Sciatic nerve (tissue), 1 donor: ENCODE data around the gene LAGE3. TPM values are rescaled to one million over a fixed set of nuclear protein-coding genes. Genes with fewer than 3 reads are reported as not detected.

Experiments used
- microRNA-seq: library from miRNA; unstranded; fragments of <30 nt; microRNA quantifications from one replicate; pipeline ENCODE4 v1.2.0, GENCODE V29; 2020
- total RNA-seq: library from RNA; stranded (reverse); fragmentation: NEBNext Ultra II Directional; extraction: Animal tissue kit (Norgen Biotek cat#: 25700); gene quantifications from one replicate; pipeline ENCODE4 v1.2.1, GENCODE V29; 2021
- donor health status: DM: no; HTN: no; CAD: no.

The LAGE3 gene
- total RNA-seq, 1 donor from 2014 or later: 10.6 TPM

Small RNAs within 50 kb of the gene (microRNA-seq; reads per million reads assigned to microRNA genes)
- not detected for gene MIR6858

Other genes with a start within 250 kb of the LAGE3 start
- gene OPN1MW3, start 221.7 kb downstream of the LAGE3 start, total RNA-seq: not detected
- gene TEX28, start 184.2 kb downstream of the LAGE3 start, total RNA-seq: not detected
- 0.18 TPM for gene TKTL1, start 183.5 kb downstream of the LAGE3 start, total RNA-seq
- gene FLNA, start 104.6 kb downstream of the LAGE3 start, total RNA-seq: 1,228 TPM
- gene EMD, start 100.0 kb downstream of the LAGE3 start, total RNA-seq: 61.5 TPM
- 2,095 TPM for gene RPL10, start 80.9 kb downstream of the LAGE3 start, total RNA-seq
- 18.4 TPM for gene DNASE1L1, start 70.0 kb downstream of the LAGE3 start, total RNA-seq
- gene TAFAZZIN, start 67.7 kb downstream of the LAGE3 start, total RNA-seq: 56.7 TPM
- gene ATP6AP1, start 50.6 kb downstream of the LAGE3 start, total RNA-seq: 59.1 TPM
- gene GDI1, start 42.1 kb downstream of the LAGE3 start, total RNA-seq: 177 TPM
- gene FAM50A, start 35.1 kb downstream of the LAGE3 start, total RNA-seq: 51.1 TPM
- 73.0 TPM for gene PLXNA3, start 21.0 kb downstream of the LAGE3 start, total RNA-seq
- gene UBL4A, start 7.3 kb upstream of the LAGE3 start, total RNA-seq: 29.4 TPM
- 17.7 TPM for gene SLC10A3, start 11.3 kb upstream of the LAGE3 start, total RNA-seq
- gene FAM3A, start 37.0 kb upstream of the LAGE3 start, total RNA-seq: 40.3 TPM
- 50.4 TPM for gene G6PD, start 67.6 kb upstream of the LAGE3 start, total RNA-seq
- gene IKBKG, start 68.3 kb upstream of the LAGE3 start, total RNA-seq: 25.2 TPM
- not detected for gene CTAG1A, start 105.9 kb upstream of the LAGE3 start, total RNA-seq
- not detected for gene CTAG1B, start 140.0 kb upstream of the LAGE3 start, total RNA-seq
- not detected for gene CTAG2, start 174.3 kb upstream of the LAGE3 start, total RNA-seq